GM12891 (cell line): ENCODE data around the gene KCNQ5.

Source experiments
- POLR2A ChIP-seq: IDR thresholded peaks from 2 replicates; pipeline ENCODE4 v1.6.1; 2011; ENCODE audit warnings: low read depth, low read length, control low read depth
- POLR2AphosphoS5 ChIP-seq: IDR thresholded peaks from 2 replicates; pipeline ENCODE4 v1.6.1; 2011; ENCODE audit warnings: low read depth, low read length, control low read depth
- SPI1 ChIP-seq: IDR thresholded peaks from 2 replicates; pipeline ENCODE4 v1.6.1; 2011; ENCODE audit warnings: low read depth, low read length, control low read depth
- TAF1 ChIP-seq: IDR thresholded peaks from 2 replicates; pipeline ENCODE4 v1.6.1; 2011; ENCODE audit warnings: low read depth, low read length, control low read depth

GRCh38 chr6:72876256-72876655, 254.4 kb downstream of the KCNQ5 start:
- TF ChIP-seq POLR2A (no peak), SPI1 (no peak), POLR2AphosphoS5 (no peak), TAF1 (no peak)
